GM18505 (cell line): ENCODE results near the gene GRID1.

Experiments used
- ATAC-seq: cut with Tn5 transposase; IDR thresholded peaks from one replicate; pipeline ENCODE4 v1.9.1; 2021; ENCODE audit not compliant: unreplicated experiment
- POLR2A ChIP-seq: IDR thresholded peaks from 4 replicates; pipeline ENCODE4 v1.6.1; 2011; ENCODE audit warnings: borderline replicate concordance; ENCODE audit not compliant: insufficient read depth, insufficient read length; ENCODE audit errors: extremely low read depth

The GRID1 gene

GRCh38 chr10:86256690-86257315 is 109.8 kb downstream of the GRID1 start:
- no peak for TF ChIP-seq POLR2A
- no peak for ATAC-seq

GRCh38 chr10:86255405-86256251 is 111.0 kb downstream of the GRID1 start:
- no peak for TF ChIP-seq POLR2A
- ATAC-seq = no peak

DNA sequence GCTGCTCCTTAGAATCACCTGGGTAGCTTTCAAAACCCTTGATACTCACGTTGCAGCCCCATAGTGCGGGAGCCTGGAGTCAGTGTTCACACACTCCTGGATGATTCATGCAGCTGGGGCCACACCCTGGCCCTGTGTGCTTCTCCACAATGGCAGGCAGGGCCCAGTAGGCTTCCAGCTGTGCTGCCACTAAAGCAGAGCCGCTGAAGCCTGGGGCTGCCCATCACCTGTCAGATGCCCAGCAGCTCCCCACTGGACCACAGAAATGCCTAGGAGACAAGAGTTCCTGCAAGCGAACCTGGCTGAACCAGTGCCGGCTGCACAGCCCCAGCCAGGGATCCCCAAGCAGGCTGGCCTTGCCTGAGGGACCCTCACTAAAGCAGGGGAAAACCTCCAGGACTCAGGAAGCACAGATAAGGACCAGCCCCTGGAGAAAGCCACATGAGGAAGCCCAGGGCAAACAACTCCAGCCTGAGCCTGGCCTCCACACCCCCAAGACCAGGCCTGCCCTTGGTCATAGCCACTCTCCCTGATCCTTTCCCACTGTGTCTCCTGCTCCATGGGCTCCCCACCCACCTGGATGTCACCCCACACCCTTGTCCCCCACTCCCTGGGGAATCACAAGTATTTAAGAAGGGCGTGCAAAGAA is 111.9 kb downstream of the GRID1 start:
- ATAC-seq = no peak

DNA sequence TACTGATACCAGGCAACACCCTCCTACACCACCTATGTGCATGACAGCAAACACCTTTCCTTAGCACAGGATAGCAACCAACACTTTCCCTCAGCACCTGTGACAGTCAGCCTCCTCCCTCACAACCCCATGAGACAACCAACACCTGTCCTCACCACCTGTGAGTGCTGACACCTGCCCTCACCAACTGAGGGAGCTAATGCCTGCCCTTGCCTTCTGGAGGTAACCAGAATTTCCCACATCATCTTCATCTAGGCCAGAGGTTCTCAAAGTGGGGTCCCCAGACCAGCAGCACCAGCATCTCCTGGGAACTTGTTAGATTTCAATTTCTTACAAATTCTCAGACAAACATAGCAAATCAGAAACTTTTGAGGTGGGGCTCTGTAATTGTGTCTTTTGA is 112.5 kb downstream of the GRID1 start:
- ATAC-seq = no peak
- TF ChIP-seq POLR2A = no peak

More for the DNA sequence above, 111.9 kb downstream of the GRID1 start:
- no peak for TF ChIP-seq POLR2A

- TF ChIP-seq POLR2A = no peak
- ATAC-seq = no peak
Observed at GRCh38 chr10:86253091-86254072, 113.2 kb downstream of the GRID1 start.

DNA sequence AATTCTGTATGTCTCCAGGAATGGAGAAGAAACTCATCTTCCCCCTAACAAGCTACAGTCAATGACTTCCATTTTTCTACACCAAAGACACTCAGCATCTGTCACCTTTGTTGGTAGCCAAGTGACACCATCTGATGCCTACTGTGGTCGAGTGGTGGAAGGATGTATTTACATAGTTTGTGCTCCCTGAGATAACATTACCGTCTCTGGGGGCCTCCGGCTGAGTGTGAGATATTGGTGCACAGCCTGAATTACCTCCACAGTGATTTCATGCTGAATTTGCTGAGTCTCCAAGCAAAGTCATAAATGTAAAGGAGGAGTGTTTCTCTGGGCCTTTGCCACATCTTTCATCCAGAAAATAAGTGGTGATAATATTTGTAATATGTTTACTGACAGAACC is 114.0 kb downstream of the GRID1 start:
- no peak for TF ChIP-seq POLR2A
- no peak for ATAC-seq

- TF ChIP-seq POLR2A = no peak
- no peak for ATAC-seq
Observed at GRCh38 chr10:86252079-86252478, 114.5 kb downstream of the GRID1 start.

DNA sequence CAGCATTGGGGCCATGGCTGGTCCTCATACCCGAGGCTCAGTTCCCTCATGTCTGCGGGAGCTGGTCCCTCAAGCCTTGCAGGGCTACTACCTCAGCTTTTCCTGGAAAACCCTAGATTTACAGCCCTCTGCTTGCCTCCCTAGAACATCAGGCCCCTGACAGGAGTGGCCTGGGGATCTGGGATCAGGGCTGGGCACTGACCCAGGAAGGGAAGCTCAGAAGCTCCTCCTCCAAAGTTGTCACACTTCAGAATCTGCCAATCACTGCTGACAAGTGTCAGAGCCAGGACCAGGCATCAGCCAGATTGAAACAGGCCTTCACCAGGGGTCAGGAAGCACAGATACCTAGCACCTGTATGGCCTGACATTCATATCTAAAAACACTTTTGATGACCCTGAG is 115.2 kb downstream of the GRID1 start:
- no peak for TF ChIP-seq POLR2A
- ATAC-seq = no peak

DNA sequence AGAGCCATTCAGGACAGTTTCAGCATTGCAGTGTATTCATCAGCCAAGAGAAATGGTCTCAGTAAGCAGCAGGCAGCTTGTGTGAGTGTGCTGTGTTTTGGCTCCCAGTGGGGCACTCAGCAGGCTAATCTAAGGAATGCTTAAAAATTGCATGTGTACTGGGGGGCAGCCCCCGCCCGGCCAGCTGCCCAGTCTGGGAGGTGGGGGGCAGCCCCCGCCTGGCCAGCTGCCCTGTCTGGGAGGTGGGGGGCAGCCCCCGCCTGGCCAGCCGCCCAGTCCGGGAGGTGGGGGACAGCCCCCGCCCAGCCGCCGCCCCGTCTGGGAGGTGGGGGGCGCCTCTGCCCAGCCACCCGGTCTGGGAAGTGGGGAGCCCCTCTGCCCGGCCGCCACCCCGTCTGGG is 116.2 kb downstream of the GRID1 start:
- no peak for ATAC-seq
- TF ChIP-seq POLR2A = no peak

- no peak for TF ChIP-seq POLR2A
- no peak for ATAC-seq
Observed at GRCh38 chr10:86249794-86250193, 116.8 kb downstream of the GRID1 start.

- ATAC-seq = no peak
- no peak for TF ChIP-seq POLR2A
Observed at GRCh38 chr10:86248062-86248461, 118.5 kb downstream of the GRID1 start.

- no peak for TF ChIP-seq POLR2A
- no peak for ATAC-seq
Observed at GRCh38 chr10:86247588-86247987, 119.0 kb downstream of the GRID1 start.

DNA sequence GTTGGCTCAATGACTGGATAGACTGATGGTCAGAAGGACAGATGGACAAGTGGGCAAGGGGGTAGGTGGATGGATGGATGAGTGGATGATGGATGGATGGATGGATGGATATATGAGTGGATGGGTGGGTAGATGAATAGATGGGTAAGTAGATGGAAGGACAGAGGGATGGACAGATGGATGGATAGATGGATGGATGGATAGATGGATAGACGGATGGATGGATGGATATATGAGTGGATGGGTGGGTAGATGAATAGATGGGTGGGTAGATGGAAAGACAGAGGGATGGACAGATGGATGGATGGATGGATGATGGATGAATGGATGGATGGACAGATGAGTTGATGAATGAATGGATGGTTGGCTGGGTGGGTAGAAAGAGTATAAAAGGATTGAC is 119.5 kb downstream of the GRID1 start:
- no peak for TF ChIP-seq POLR2A
- ATAC-seq = no peak
